Hematopoietic multipotent progenitor cell (in vitro differentiated cells): ENCODE data around the gene KCNIP3. TPM values are rescaled to one million over a fixed set of nuclear protein-coding genes. Genes with fewer than 3 reads are reported as not detected.

Experiments used
- DNase-seq, 3 donors: peaks; one replicate each; pipeline ENCODE4 v3.0.0-alpha.2; 2011 to 2015; ENCODE audit warnings: low read depth in 2 of 3, low spot score in 2 of 3
- total RNA-seq: library from RNA; depleted of rRNA; stranded (reverse); fragments of >200 nt; gene quantifications from one replicate; pipeline ENCODE4 v1.2.3, GENCODE V29; 2012

Gene KCNIP3
- total RNA-seq, 1 donor, result 7.5 TPM

GRCh38 chr2:95325590-95326432 lies 28.7 kb downstream of the KCNIP3 start:
- no peak for DNase-seq

GRCh38 chr2:95326433-95327140 lies 29.4 kb downstream of the KCNIP3 start:
- DNase-seq, result no peak

GRCh38 chr2:95327861-95328260 lies 30.7 kb downstream of the KCNIP3 start:
- DNase-seq, result no peak

- DNase-seq, result no peak
These were observed 31.4 kb downstream of the KCNIP3 start for GRCh38 chr2:95328358-95329125.

- no peak for DNase-seq
These were observed 32.3 kb downstream of the KCNIP3 start for GRCh38 chr2:95329401-95329800.

- no peak for DNase-seq
These were observed 33.0 kb downstream of the KCNIP3 start for GRCh38 chr2:95329891-95330793.

- no peak for DNase-seq
These were observed 33.7 kb downstream of the KCNIP3 start for GRCh38 chr2:95330794-95331338.

- DNase-seq, result no peak
These were observed 34.5 kb downstream of the KCNIP3 start for GRCh38 chr2:95331606-95332005.

GRCh38 chr2:95332036-95332435 lies 34.9 kb downstream of the KCNIP3 start:
- DNase-seq, result no peak

- DNase-seq, result no peak
These were observed 35.9 kb downstream of the KCNIP3 start for GRCh38 chr2:95333056-95333455.

GRCh38 chr2:95333888-95334338 lies 36.8 kb downstream of the KCNIP3 start:
- no peak for DNase-seq

- no peak for DNase-seq
These were observed 37.9 kb downstream of the KCNIP3 start for GRCh38 chr2:95334916-95335641.

- DNase-seq, result no peak
These were observed 39.3 kb downstream of the KCNIP3 start for GRCh38 chr2:95336406-95336805.

- no peak for DNase-seq
These were observed 40.7 kb downstream of the KCNIP3 start for GRCh38 chr2:95337829-95338228.

GRCh38 chr2:95342556-95343320 lies 45.6 kb downstream of the KCNIP3 start:
- DNase-seq, result no peak

- DNase-seq, result no peak
These were observed 46.5 kb downstream of the KCNIP3 start for GRCh38 chr2:95343429-95344214.

- no peak for DNase-seq
These were observed 47.1 kb downstream of the KCNIP3 start for GRCh38 chr2:95344215-95344583.

- DNase-seq, result no peak
These were observed 47.5 kb downstream of the KCNIP3 start for GRCh38 chr2:95344656-95345055.
